H7 (cell line): ENCODE measurements around the gene COL20A1. TPM values are rescaled to one million over a fixed set of nuclear protein-coding genes. Genes with fewer than 3 reads are reported as not detected.
"Not testable (repeated sequence)": the region's sequence is repeated elsewhere in the genome, so short reads cannot be mapped to it uniquely, and the experiment has no call there.

Experiments
- DNase-seq: peaks from one replicate; pipeline ENCODE4 v3.0.0; 2012
- H3K27me3 ChIP-seq: 2 replicates; pipeline ENCODE4 v1.6.0; 2011; ENCODE audit warnings: mild to moderate bottlenecking, low read length; ENCODE audit not compliant: control insufficient read depth, insufficient read depth
- H3K36me3 ChIP-seq: replicated peaks from 2 replicates; pipeline ENCODE4 v1.5.1; 2011; ENCODE audit warnings: low read length; ENCODE audit not compliant: control insufficient read depth, insufficient read depth
- H3K4me3 ChIP-seq: 2 replicates; pipeline ENCODE4 v1.5.1; 2011; ENCODE audit warnings: low read depth, mild to moderate bottlenecking, control low read depth, low read length, moderate library complexity; ENCODE audit not compliant: insufficient read depth
- total RNA-seq: library from RNA; depleted of rRNA; stranded (reverse); fragments of >200 nt; shearing (Covaris generic); gene quantifications from 2 replicates; pipeline ENCODE4 v1.2.3, GENCODE V29; 2014

Gene COL20A1
- total RNA-seq, 1 experiment from 2014 or later: 0.17 TPM

- no peak for DNase-seq
- Histone ChIP-seq H3K36me3 (no peaks in the 10 kb centered on the region), H3K27me3 (no peaks in the 10 kb centered on the region), H3K4me3 (no peak overlapping the region)
Measured at GRCh38 chr20:63328718-63329275, 35.8 kb downstream of the COL20A1 start.

DNA sequence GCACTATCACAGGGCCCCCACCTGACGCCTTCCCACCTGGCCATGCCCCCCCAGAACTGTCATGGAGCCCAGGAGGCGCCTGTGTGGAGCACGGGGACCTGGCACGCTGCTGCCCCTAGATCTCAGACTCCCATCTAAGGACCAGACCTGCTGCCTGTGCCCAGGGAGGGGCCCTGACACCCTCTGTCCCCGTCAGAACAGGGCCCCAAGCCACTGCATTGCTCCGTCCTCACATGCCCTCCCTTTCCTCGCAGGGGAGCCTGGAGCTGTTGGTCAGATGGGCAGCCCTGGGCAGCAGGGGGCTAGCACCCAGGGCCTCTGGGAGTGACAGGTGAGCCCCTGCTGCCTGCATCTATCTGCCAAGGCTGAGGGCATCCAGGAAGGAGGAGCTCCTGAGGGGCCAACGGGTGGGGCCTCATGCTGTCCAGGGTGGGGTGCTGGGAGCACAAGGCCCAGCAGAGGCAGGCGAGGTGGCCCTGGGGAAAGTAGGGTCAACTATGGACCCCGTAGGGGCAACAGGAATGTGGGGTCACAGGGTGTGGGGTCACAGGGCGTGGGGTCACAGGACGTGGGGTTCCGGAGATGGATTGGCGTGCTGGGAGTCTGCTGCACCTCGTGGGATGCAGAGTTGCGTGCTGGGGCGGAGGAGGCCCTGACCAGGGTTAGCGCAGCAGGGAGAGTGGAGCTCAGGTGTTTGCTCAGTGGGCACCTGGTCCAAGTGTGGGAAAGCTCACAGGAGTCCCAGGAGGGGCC is 36.5 kb downstream of the COL20A1 start:
- no peak overlapping the region for H3K4me3 ChIP-seq
- DNase-seq: no peak
- no peaks in the 10 kb centered on the region for H3K36me3 ChIP-seq
- H3K27me3 ChIP-seq: no peaks in the 10 kb centered on the region

DNA sequence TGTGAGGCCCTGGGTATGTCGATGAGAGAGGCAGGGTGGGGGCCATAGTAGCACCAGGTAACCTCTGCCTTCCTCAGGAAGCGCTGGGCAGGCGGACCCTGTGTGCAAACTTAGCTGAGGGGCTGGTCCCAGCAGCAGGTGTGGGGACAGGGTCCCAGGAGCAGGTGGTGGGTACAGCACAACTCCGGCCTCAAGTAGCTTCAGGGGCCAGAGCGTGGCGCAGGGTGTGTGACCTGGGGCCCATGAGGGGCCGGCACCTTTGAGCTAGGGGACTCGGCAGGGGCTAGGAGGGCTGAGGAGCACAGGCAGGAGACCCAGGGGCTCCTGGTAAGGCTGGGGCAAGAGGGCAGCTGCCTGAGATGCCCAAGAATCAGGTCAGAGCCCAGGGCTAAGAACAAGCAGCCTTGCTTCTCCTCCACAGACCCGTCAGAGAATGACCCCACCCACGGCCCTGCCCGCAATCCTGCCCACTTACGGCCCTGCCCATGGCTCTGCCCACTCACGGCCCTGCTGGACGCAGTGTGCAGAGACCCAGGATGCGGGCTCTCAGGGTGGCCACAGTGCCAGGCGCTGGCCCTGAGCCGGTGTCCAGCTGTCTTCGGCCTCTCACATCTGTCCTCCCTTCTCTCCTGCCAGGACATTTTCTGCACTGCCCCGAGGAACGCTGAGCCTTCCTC is 37.2 kb downstream of the COL20A1 start:
- no peaks in the 10 kb centered on the region for H3K27me3 ChIP-seq
- H3K36me3 ChIP-seq: no peaks in the 10 kb centered on the region
- DNase-seq: no peak
- no peak overlapping the region for H3K4me3 ChIP-seq

GRCh38 chr20:63330940-63331339 is 38.0 kb downstream of the COL20A1 start:
- peak; percentile 88 for DNase-seq
- Histone ChIP-seq H3K4me3 (no peak overlapping the region), H3K27me3 (no peaks in the 10 kb centered on the region), H3K36me3 (no peaks in the 10 kb centered on the region)

- Histone ChIP-seq H3K36me3 (no peaks in the 10 kb centered on the region), H3K27me3 (no peaks in the 10 kb centered on the region), H3K4me3 (no peak overlapping the region)
- DNase-seq: no peak
Measured at GRCh38 chr20:63331741-63332400, 38.9 kb downstream of the COL20A1 start.

GRCh38 chr20:63332488-63333240 is 39.7 kb downstream of the COL20A1 start:
- H3K36me3 ChIP-seq: no peaks in the 10 kb centered on the region
- no peaks in the 10 kb centered on the region for H3K27me3 ChIP-seq
- no peak for DNase-seq
- no peak overlapping the region for H3K4me3 ChIP-seq

DNA sequence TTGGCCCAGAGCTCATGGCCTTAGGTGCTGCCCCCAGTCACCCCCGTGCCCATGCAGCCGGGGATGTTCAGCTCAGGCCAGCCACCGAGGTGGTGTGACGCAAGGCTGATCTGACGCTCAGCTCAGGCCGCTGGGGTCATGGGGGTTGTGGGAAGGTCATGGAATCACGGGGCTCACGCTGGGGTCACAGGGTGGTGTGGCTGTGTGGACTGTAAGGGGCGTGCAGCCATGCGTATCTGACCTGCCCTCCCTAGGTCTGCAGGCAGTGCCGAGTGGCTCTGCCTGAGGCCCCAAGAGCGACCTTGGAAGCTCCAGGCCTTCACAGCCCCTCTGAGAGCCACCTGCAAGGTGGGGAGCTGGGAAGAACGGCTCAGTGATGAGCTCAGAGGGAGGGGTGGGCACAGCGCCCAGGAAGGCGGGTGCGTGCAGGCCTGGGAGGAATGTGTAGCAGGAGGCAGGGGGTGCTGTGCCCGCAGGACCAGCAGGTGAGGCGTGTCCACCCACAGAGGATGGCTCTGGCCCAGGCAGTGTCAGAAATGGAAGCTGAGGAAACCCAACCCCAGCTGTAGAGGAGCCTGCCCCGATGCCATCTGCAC is 40.4 kb downstream of the COL20A1 start:
- H3K27me3 ChIP-seq: no peaks in the 10 kb centered on the region
- DNase-seq: no peak
- no peak overlapping the region for H3K4me3 ChIP-seq
- no peaks in the 10 kb centered on the region for H3K36me3 ChIP-seq

- no peak for DNase-seq
- Histone ChIP-seq H3K27me3 (no peaks in the 10 kb centered on the region), H3K4me3 (no peak overlapping the region), H3K36me3 (no peaks in the 10 kb centered on the region)
Measured at GRCh38 chr20:63334356-63334755, 41.4 kb downstream of the COL20A1 start.

DNA sequence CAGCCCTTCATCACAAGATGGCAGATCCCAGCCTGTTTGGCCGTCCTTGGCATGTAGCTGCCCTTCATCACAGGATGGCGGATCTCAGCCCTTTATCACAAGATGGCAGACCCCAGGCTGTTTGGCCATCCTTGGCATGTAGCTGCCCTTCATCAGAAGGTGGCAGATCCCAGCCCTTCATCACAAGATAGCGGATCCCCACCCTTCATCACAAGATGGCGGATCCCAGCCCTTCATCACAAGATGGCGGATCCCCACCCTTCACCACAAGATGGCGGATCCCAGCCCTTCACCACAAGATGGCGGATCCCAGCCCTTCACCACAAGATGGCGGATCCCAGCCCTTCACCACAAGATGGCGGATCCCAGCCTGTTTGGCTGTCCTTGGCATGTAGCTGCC is 42.1 kb downstream of the COL20A1 start:
- H3K27me3 ChIP-seq, DNase-seq, H3K36me3 ChIP-seq, H3K4me3 ChIP-seq: not testable (repeated sequence)

DNA sequence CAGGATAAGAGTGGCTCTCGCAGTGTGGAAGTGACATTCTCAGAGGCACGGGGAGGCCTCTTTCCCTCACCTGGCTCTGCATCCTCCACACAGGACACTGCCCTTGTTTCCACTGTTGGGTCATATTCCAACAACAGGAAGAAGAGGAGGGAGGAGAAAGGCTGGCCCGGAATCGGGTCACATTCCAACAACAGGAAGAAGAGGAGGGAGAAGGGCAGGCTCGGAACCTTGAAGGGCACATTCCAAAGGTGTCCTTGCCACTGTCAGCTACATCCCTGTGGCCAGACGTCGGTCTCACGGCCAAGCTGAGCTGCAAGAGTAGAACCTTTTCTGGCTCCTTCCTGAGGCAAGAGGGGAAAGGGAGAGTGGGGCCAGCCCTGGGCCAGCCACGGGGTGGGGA is 42.7 kb downstream of the COL20A1 start:
- DNase-seq: no peak
- H3K4me3 ChIP-seq: no peak overlapping the region
- H3K27me3 ChIP-seq: no peaks in the 10 kb centered on the region
- H3K36me3 ChIP-seq: no peaks in the 10 kb centered on the region

- no peak overlapping the region for H3K4me3 ChIP-seq
- no peak for DNase-seq
- H3K36me3 ChIP-seq: no peaks in the 10 kb centered on the region
- H3K27me3 ChIP-seq: no peaks in the 10 kb centered on the region
Measured at GRCh38 chr20:63336232-63336752, 43.3 kb downstream of the COL20A1 start.

- no peak for DNase-seq
- Histone ChIP-seq H3K36me3 (no peaks in the 10 kb centered on the region), H3K4me3 (no peak overlapping the region), H3K27me3 (no peaks in the 10 kb centered on the region)
Measured at GRCh38 chr20:63337786-63338420, 44.9 kb downstream of the COL20A1 start.

DNA sequence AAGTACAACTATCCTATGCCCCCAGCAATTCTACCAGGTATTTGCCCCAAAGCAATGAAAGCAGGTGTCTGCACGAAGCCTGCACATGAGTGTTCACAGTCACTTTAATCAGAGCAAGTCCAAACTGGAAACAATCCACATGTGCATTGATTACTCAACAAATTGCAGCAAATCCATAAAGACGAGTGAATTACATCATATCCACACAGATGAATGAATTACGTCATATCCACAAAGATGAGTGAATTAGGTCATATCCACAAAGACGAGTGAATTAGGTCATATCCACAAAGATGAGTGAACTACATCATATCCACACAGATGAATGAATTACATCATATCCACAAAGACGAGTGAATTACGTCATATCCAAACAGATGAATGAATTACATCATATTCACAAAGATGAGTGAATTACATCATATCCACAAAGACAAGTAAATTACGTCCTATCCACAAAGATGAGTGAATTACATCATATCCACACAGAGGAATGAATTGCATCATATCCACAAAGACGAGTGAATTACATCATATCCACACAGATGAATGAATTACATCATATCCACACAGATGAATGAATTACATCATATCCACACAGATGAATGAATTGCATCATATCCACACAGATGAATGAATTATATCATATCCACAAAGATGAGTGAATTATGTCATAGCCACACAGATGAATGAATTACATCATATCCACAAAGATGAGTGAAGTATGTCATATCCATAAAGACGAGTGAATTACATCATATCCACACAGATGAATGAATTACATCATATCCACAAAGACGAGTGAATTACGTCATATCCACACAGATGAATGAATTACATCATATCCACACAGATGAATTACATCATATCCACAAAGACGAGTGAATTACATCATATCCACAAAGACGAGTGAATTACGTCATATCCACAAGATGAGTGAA is 46.4 kb downstream of the COL20A1 start:
- not testable (repeated sequence) for H3K27me3 ChIP-seq, H3K36me3 ChIP-seq, H3K4me3 ChIP-seq, DNase-seq
